ENCODE data around the gene CIROP.

The CIROP gene

GRCh38 chr14:23057757-23058653 is 46.8 kb downstream of the CIROP start:
- Histone ChIP-seq H2AFZ (ENCODE audit: low read depth, low read length) (no peak overlapping the region), H3K9ac (ENCODE audit: low read length) (peak overlapping the region; percentile 44; the same call in 1 of the 2 replicates), H3K27ac (ENCODE audit: low read length) (no peak overlapping the region), H3K9me3 (ENCODE audit: insufficient read depth, low read length) (no peaks in the 10 kb centered on the region), H3K4me3 (ENCODE audit: low read length) (peak overlapping the region; percentile 80), H3K27me3 (ENCODE audit: low read depth, low read length) (peaks cover 7% of the 10 kb centered on the region; the same call in 1 of the 2 replicates), H3K79me2 (ENCODE audit: low read length) (no peaks in the 10 kb centered on the region), H4K20me1 (ENCODE audit: insufficient read depth, low read length) (peaks cover 5% of the 10 kb centered on the region), H3K4me2 (ENCODE audit: low read length) (peak overlapping the region; percentile 98), H3K36me3 (replicated peaks; ENCODE audit: low read depth, low read length) (peaks cover 28% of the 10 kb centered on the region), H3K4me1 (ENCODE audit: low read length) (peaks cover 20% of the 10 kb centered on the region)
- no peak for TF ChIP-seq EZH2phosphoT487 (IDR thresholded peaks at IDR 0.05; ENCODE audit: low read depth)
- TF ChIP-seq CTCF (IDR thresholded peaks at IDR 0.05; ENCODE audit: low read depth, low read length): peak; percentile 82

- H3K4me3 ChIP-seq (ENCODE audit: low read length): peak within 1 kb of the TSS; percentile 80
- H3K9me3 ChIP-seq (ENCODE audit: insufficient read depth, low read length): no peaks in the 10 kb centered on the region
- no peaks in the 10 kb centered on the region for H3K79me2 ChIP-seq (ENCODE audit: low read length)
- H3K27me3 ChIP-seq (ENCODE audit: low read depth, low read length): peaks cover 7% of the 10 kb centered on the region; the same call in 1 of the 2 replicates
- H3K27ac ChIP-seq (ENCODE audit: low read length): no peak within 1 kb of the TSS
- peak within 1 kb of the TSS; percentile 44 for H3K9ac ChIP-seq (ENCODE audit: low read length)
- TF ChIP-seq CTCF (IDR thresholded peaks at IDR 0.05; ENCODE audit: low read depth, low read length) (no peak), EZH2phosphoT487 (IDR thresholded peaks at IDR 0.05; ENCODE audit: low read depth) (no peak)
- peaks cover 5% of the 10 kb centered on the region for H4K20me1 ChIP-seq (ENCODE audit: insufficient read depth, low read length)
- H3K4me1 ChIP-seq (ENCODE audit: low read length): peaks cover 20% of the 10 kb centered on the region
- peaks cover 19% of the 10 kb centered on the region for H3K36me3 ChIP-seq (replicated peaks; ENCODE audit: low read depth, low read length)
- no peak within 1 kb of the TSS for H2AFZ ChIP-seq (ENCODE audit: low read depth, low read length)
- H3K4me2 ChIP-seq (ENCODE audit: low read length): peak within 1 kb of the TSS; percentile 98
These were observed 47.6 kb downstream of the CIROP start, which contains the start of gene CDH24 for GRCh38 chr14:23056956-23057756. Gene CDH24, minus strand, starts transcription at chr14:23057520. Its CDS starts 1,787 bp downstream, at chr14:23055733.

GRCh38 chr14:23056145-23056955 is 48.4 kb downstream of the CIROP start:
- Histone ChIP-seq H2AFZ (ENCODE audit: low read depth, low read length) (no peak overlapping the region), H3K9ac (ENCODE audit: low read length) (peak overlapping the region; percentile 30; the same call in 1 of the 2 replicates), H3K4me2 (ENCODE audit: low read length) (peak overlapping the region; percentile 98), H3K79me2 (ENCODE audit: low read length) (no peaks in the 10 kb centered on the region), H3K4me1 (ENCODE audit: low read length) (peaks cover 20% of the 10 kb centered on the region), H3K36me3 (replicated peaks; ENCODE audit: low read depth, low read length) (peaks cover 16% of the 10 kb centered on the region), H3K27me3 (ENCODE audit: low read depth, low read length) (peaks cover 7% of the 10 kb centered on the region; the same call in 1 of the 2 replicates), H3K27ac (ENCODE audit: low read length) (no peak overlapping the region), H3K9me3 (ENCODE audit: insufficient read depth, low read length) (no peaks in the 10 kb centered on the region), H4K20me1 (ENCODE audit: insufficient read depth, low read length) (peaks cover 5% of the 10 kb centered on the region), H3K4me3 (ENCODE audit: low read length) (peak overlapping the region; percentile 80)
- TF ChIP-seq CTCF (IDR thresholded peaks at IDR 0.05; ENCODE audit: low read depth, low read length) (peak; percentile 64), EZH2phosphoT487 (IDR thresholded peaks at IDR 0.05; ENCODE audit: low read depth) (no peak)

Measured in OCI-LY3 (cell line).